HTR-8/SVneo (cell line): ENCODE measurements around the gene SLC9A8.
"Not testable (repeated sequence)": the region's sequence is repeated elsewhere in the genome, so short reads cannot be mapped to it uniquely, and the experiment has no call there.

Experiments
- DNase-seq: peaks from one replicate; pipeline ENCODE4 v3.0.0; 2011; ENCODE audit warnings: low spot score, mixed read lengths; ENCODE audit not compliant: insufficient read length
- FAIRE-seq: peaks from 2 replicates; lab custom pipeline; 2011; peaks lifted over from hg19 to GRCh38; lab: Jason Lieb, UNC

Gene SLC9A8

GRCh38 chr20:49812507-49813304, at the start of gene SLC9A8:
Gene SLC9A8 (plus strand): TSS chr20:49812828. CDS start chr20:49812923, 95 bp downstream.
- FAIRE-seq (peak; percentile 94), DNase-seq (peak; percentile 99)

DNA sequence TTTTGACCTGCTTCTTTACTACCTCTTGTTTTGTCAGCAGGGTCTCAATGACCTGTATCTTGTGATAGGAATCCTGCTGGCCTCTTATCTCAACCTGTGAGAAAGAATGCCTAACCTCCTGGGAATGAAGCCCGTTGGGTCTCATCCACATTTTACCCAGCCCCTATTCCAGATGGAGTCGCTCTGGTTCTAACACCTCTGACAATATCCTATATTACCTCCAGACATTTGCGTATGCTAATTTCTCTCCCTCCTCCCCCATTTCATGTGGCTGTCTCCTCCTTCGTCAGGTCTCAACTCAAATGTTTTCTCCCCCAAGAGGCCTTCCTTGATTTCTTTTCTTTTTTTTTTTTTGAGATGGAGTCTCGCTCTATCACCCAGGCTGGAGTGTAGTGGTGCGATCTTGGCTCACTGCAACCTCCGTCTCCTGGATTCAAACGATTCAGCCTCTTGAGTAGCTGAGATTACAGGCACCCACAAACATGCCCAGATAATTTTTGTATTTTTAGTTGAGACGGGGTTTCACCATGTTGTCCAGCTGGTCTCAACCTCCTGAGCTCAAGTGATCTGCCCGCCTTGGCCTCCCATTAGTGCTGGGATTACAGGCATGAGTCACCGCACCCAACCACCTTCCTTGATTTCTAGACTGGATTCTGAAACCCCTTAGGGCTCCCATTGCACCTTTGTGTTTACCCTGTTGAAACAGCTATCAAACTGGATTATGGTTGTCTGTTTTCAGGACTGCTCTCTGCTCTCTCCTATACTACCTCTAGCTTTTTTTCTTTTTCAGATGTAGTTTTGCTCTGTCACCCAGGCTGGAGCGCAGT, 49.5 kb upstream of the SLC9A8 start:
- DNase-seq (no peak), FAIRE-seq (no peak)

- no peak for FAIRE-seq
- no peak for DNase-seq
Measured at GRCh38 chr20:49765413-49765736, 47.3 kb upstream of the SLC9A8 start.

GRCh38 chr20:49765846-49766541, 46.6 kb upstream of the SLC9A8 start:
- FAIRE-seq (no peak), DNase-seq (no peak)

DNA sequence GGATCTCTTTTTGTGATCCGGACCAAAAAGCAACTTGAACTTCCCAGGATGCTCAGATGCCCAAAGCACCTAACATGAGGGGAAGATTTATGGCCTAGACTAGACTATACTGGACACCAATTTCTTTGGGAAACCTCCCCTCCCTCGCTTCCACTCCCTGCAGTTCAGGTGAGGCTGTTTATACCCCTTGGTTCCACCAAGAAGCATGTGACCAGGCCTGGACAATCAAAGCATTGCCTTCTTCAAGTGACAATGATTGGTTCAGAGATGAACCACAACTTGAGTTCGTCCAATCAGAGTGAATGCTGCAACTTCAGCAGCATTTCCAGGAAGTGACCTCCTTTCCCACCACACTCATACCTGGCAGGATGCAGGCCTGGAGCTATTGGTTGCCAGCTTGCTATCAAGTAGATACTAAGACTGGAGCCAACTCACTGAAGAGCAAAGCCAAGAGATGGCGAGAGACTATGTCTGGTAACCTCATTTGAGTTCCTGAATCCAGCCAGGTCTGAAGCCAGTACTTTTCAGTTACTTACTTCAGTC, 45.6 kb upstream of the SLC9A8 start:
- FAIRE-seq (peak; percentile 75), DNase-seq (no peak)

DNA sequence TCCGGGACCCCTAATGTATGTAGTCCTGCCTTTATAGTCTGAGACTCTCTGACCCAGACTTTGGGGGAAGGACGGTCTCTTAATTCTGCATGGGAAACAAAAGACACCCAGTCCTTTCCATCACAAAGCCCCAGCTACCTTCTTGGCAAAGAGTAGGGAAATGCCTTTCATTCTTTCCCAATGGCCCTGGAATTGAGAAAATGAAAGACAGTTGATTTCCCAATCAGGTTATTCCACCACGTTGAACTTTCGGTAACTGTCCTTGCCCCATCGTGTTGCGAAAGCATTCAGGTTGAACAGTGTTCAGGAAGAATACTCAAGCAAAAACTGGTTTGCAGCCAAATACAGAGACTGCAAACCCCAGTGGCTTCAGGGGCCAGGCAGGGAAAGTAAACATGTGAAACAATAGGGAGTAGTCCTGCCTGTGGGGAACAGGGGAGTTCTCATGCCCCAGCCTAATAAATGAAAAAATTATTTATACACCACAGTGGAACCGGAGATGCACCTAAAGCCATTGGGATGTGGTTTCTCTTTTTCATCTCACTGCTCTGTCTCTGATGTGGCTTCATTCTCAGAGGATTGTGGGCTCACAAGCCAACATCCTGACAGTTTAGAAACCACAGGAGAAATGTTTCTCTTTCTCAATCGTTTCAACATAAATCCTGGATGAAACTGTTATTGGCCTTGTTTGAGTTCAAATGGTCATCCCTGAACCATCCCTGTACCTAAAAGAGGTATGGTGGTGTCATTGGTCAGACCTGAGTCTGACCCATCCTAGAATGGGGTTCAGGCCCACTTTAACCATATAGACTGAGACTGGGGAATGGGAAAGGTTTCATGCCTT, 44.2 kb upstream of the SLC9A8 start:
- FAIRE-seq (peak; percentile 81), DNase-seq (peak; percentile 90)

GRCh38 chr20:49769048-49769581, 43.5 kb upstream of the SLC9A8 start:
- DNase-seq (no peak), FAIRE-seq (no peak)

GRCh38 chr20:49770634-49771033, 42.0 kb upstream of the SLC9A8 start:
- DNase-seq, result no peak
- FAIRE-seq, result peak; percentile 38

DNA sequence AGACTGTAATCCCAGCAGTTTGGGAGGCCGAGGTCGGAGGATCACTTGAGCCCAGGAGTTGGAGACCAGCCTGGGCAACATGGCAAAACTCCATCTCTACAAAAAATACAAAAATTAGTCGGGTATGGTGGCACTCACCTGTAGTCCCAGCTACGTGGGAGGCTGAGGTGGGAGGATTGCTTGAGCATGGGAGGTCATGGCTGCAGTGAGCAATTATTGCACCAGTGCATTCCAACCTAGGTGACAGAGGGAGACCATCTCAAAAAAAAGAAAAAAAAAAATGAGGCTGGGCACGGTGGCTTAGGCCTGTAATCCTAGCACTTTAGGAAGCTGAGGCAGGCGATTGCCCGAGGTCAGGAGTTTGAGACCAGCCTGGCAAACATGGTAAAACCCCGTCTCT, 38.4 kb upstream of the SLC9A8 start:
- DNase-seq, FAIRE-seq: not testable (repeated sequence)

DNA sequence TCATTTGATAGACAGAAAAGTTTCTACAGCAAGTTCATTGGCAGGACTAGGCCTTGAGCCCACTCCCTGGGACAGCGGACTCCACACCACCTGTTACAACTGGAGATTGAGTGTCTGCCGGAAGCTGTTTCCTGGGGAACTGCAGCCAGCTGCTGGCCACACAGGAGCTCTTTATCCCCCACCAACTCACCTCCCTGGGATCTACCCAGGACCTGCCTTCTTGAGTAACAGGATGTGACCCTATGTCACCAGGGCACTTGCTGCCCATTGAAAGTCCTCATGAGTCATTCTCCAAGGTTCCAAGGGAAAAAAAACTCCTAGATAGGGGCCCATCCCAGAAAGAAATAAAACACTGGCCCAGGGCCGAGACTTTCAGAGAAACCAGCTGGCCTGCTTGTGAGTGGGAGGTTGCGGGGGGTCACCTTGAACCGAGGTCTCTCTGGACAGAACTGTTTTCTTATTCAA, 37.4 kb upstream of the SLC9A8 start:
- FAIRE-seq, result peak; percentile 81
- peak; percentile 98 for DNase-seq

GRCh38 chr20:49779972-49780371, 32.7 kb upstream of the SLC9A8 start:
- FAIRE-seq (no peak), DNase-seq (no peak)

- DNase-seq (no peak), FAIRE-seq (no peak)
Measured at GRCh38 chr20:49781676-49782075, 31.0 kb upstream of the SLC9A8 start.

- not testable (repeated sequence) for FAIRE-seq, DNase-seq
Measured at GRCh38 chr20:49782439-49782838, 30.2 kb upstream of the SLC9A8 start.

GRCh38 chr20:49783021-49783995, 29.3 kb upstream of the SLC9A8 start:
- DNase-seq, FAIRE-seq: not testable (repeated sequence)

DNA sequence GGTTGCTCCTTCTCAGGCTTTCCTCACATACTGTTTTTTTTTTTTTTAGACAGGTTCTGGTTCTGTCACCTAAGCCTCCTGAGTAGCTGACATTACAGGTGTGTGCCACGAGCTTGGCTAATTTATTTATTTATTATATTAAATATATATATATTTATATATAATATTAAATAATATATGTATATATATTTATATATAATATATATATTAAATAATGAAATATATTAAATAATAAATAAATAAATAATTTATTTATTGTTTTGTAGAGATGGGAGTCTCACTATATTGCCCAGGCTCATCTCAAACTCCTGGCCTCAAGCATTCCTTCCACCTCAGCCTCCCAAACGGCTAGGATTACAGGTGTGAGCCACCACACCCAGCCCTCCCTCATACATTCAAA, 28.3 kb upstream of the SLC9A8 start:
- DNase-seq (no peak), FAIRE-seq (no peak)

DNA sequence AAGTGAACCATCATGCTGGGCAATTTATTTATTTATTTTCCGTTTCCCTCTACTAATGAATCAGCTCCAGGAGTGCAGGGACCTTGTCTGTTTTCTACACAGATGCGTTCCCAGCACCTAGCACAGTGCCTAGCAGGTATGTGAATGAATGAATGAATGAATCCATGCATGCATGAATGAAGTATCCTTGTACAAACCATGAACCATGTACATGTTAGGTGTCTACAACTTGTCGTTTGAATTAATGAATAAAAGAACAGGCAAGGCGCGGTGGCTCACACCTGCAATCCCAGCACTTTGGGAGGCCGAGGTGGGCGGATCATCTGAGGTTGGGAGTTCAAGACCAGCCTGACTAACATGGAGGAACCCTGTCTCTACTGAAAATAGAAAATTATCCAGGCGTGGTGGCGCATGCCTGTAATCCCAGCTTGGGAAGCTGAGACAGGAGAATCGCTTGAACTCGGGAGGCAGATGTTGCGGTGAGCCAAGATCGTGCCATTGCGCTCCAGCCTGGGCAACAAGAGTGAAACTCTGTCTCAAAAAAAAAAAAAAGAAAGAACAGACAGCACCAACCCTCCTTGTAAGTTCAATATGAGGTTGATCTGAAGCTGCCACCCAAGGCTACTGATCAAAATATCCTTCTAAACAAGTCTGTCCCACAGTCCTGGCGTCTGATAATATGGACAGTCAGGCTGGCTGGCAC, 27.3 kb upstream of the SLC9A8 start:
- FAIRE-seq, result no peak
- no peak for DNase-seq

GRCh38 chr20:49785852-49786175, 26.8 kb upstream of the SLC9A8 start:
- peak; percentile 49 for FAIRE-seq

GRCh38 chr20:49786196-49786595, 26.4 kb upstream of the SLC9A8 start:
- DNase-seq (no peak), FAIRE-seq (no peak)

More at GRCh38 chr20:49785852-49786175, 26.8 kb upstream of the SLC9A8 start:
- DNase-seq, result no peak
